Measurements from ENCODE around the gene KRT8. TPM values are rescaled to one million over a fixed set of nuclear protein-coding genes. Genes with fewer than 3 reads are reported as not detected.
A peak's percentile ranks its signal among the peaks of the same experiment; 100 is the strongest.

Gene KRT8
- total RNA-seq, 2 donors from 2014 or later: 1,663 to 1,920 TPM

DNA sequence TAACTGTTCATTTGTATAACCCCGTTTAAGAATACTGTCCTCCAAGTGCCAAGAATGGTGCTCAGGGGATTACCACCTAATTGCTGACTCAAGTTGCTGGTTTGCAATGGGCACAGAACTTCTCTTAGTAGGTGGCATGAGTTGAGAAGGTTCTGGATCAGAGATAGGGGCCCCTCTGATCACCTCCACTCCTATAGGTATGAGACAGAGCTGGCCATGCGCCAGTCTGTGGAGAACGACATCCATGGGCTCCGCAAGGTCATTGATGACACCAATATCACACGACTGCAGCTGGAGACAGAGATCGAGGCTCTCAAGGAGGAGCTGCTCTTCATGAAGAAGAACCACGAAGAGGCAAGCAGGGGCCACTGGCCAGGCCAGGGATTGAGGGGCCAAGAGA, 45.7 kb upstream of the KRT8 start:
- peak overlapping the region; percentile 100 for H3K4me3 Mint-ChIP-seq
- Histone ChIP-seq H3K27me3 (ENCODE audit: control insufficient read depth, insufficient read depth, low read length, poor library complexity, severe bottlenecking) (no peaks in the 10 kb centered on the region), H3K9me3 (ENCODE audit: control insufficient read depth, low read length) (no peaks in the 10 kb centered on the region), H3K27ac (ENCODE audit: low read depth, low read length) (no peak overlapping the region), H3K4me3 (ENCODE audit: low read length) (peak overlapping the region; percentile 95), H3K4me1 (ENCODE audit: control insufficient read depth, insufficient read depth, low read length) (peaks cover 15% of the 10 kb centered on the region), H3K9ac (ENCODE audit: extremely low read depth, low read length, poor library complexity, severe bottlenecking) (peak overlapping the region; percentile 96), H3K36me3 (ENCODE audit: control insufficient read depth, insufficient read depth, low read length) (peaks cover 37% of the 10 kb centered on the region)
- peaks cover 48% of the 10 kb centered on the region for H3K4me1 Mint-ChIP-seq
- peak; percentile 43 for DNase-seq
- peak overlapping the region; percentile 97 for H3K27ac Mint-ChIP-seq
- H3K27me3 Mint-ChIP-seq (ENCODE audit: insufficient read depth): no peaks in the 10 kb centered on the region
- WGBS, 2 experiments (ENCODE audit: insufficient coverage in 1 of 2, insufficient read length in 1 of 2): 82% methylated on average over 7 of the region's 7 CpGs
- H3K9me3 Mint-ChIP-seq: no peaks in the 10 kb centered on the region
- peaks cover 40% of the 10 kb centered on the region for H3K36me3 Mint-ChIP-seq (ENCODE audit: low read depth)
- TF ChIP-seq, protein P1, sequence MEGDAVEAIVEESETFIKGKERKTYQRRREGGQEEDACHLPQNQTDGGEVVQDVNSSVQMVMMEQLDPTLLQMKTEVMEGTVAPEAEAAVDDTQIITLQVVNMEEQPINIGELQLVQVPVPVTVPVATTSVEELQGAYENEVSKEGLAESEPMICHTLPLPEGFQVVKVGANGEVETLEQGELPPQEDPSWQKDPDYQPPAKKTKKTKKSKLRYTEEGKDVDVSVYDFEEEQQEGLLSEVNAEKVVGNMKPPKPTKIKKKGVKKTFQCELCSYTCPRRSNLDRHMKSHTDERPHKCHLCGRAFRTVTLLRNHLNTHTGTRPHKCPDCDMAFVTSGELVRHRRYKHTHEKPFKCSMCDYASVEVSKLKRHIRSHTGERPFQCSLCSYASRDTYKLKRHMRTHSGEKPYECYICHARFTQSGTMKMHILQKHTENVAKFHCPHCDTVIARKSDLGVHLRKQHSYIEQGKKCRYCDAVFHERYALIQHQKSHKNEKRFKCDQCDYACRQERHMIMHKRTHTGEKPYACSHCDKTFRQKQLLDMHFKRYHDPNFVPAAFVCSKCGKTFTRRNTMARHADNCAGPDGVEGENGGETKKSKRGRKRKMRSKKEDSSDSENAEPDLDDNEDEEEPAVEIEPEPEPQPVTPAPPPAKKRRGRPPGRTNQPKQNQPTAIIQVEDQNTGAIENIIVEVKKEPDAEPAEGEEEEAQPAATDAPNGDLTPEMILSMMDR (conservative IDR thresholded peaks at IDR 0.05): no peak

DNA sequence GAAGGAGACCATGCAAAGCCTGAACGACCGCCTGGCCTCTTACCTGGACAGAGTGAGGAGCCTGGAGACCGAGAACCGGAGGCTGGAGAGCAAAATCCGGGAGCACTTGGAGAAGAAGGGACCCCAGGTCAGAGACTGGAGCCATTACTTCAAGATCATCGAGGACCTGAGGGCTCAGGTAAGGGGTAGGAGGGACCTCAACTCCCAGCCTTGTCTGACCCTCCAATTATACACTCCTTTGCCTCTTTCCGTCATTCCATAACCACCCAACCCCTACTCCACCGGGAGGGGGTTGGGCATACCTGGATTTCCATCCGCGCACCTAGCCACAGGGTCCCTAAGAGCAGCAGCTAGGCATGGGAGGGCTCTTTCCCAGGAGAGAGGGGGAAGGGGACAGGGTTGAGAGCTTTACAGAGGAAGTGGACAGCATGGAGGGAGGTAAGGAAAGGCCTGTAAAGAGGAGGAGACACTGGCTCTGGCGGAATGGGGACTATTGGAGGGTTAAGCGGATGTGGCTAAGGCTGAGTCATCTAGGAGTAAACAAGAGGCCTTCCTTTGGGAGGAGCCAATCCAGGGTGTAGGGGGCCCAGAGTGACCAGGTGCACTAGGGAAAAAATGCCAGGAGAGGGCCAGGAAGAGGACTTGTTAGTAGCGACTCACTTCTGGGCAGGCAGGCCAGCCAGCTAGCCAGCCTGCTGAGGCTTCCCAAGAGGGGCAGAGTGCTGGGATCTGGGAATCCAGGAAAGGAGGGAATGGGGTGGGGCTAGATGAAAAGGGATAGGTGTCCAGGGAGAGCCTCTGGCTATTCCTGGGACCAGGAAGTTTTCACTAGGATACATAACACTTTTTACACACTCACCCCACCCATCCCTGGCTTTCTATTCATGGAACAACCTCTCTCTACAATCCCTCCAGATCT, 44.8 kb upstream of the KRT8 start:
- Mint-ChIP-seq H3K27me3 (ENCODE audit: insufficient read depth) (no peaks in the 10 kb centered on the region), H3K27ac (peak overlapping the region; percentile 97), H3K4me1 (peaks cover 56% of the 10 kb centered on the region), H3K36me3 (ENCODE audit: low read depth) (peaks cover 40% of the 10 kb centered on the region), H3K4me3 (peak overlapping the region; percentile 100), H3K9me3 (no peaks in the 10 kb centered on the region)
- Histone ChIP-seq H3K27ac (ENCODE audit: low read depth, low read length) (no peak overlapping the region), H3K4me1 (ENCODE audit: control insufficient read depth, insufficient read depth, low read length) (peaks cover 20% of the 10 kb centered on the region), H3K27me3 (ENCODE audit: control insufficient read depth, insufficient read depth, low read length, poor library complexity, severe bottlenecking) (no peaks in the 10 kb centered on the region), H3K36me3 (ENCODE audit: control insufficient read depth, insufficient read depth, low read length) (peaks cover 37% of the 10 kb centered on the region), H3K9me3 (ENCODE audit: control insufficient read depth, low read length) (no peaks in the 10 kb centered on the region), H3K4me3 (ENCODE audit: low read length) (peak overlapping the region; percentile 95), H3K9ac (ENCODE audit: extremely low read depth, low read length, poor library complexity, severe bottlenecking) (peak overlapping the region; percentile 96)
- TF ChIP-seq, protein P1 (conservative IDR thresholded peaks at IDR 0.05): peak; percentile 34
- 2 to 8% methylated on average over 9 to 13 of the region's 13 CpGs for WGBS, 2 experiments (ENCODE audit: insufficient coverage in 1 of 2, insufficient read length in 1 of 2)
- peak; percentile 92 for DNase-seq

DNA sequence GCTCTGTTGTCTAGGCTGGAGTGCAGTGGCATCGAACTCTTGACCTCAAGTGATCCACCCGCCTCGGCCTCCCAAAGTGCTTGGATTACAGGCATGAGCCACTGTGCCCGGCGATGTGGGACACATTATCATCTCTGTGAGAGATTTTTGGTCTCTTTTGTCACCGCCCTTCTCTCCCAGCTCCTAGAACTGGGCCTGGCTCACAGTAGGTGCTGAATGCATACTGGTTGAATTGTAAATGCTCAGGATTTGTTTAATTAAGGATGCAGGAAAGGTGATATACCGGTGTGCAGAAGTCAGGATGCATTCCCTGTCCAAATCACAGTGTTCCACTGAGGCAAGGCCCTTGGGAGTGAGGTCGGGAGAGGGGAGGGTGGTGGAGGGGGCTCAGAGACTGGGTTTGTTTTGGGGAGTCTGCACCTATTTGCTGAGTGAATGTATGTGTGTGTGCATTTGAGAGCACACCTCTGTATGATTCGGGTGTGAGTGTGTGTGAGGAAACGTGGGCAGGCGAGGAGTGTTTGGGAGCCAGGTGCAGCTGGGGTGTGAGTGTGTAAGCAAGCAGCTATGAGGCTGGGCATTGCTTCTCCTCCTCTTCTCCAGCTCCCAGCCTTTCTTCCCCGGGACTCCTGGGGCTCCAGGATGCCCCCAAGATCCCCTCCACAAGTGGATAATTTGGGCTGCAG, 43.0 kb upstream of the KRT8 start:
- Mint-ChIP-seq H3K4me3 (peak overlapping the region; percentile 100), H3K4me1 (peaks cover 74% of the 10 kb centered on the region), H3K9me3 (no peaks in the 10 kb centered on the region), H3K27me3 (ENCODE audit: insufficient read depth) (no peaks in the 10 kb centered on the region), H3K36me3 (ENCODE audit: low read depth) (peaks cover 35% of the 10 kb centered on the region), H3K27ac (peak overlapping the region; percentile 99)
- Histone ChIP-seq H3K9ac (ENCODE audit: extremely low read depth, low read length, poor library complexity, severe bottlenecking) (peak overlapping the region; percentile 96), H3K27me3 (ENCODE audit: control insufficient read depth, insufficient read depth, low read length, poor library complexity, severe bottlenecking) (no peaks in the 10 kb centered on the region), H3K36me3 (ENCODE audit: control insufficient read depth, insufficient read depth, low read length) (peaks cover 31% of the 10 kb centered on the region), H3K27ac (ENCODE audit: low read depth, low read length) (no peak overlapping the region), H3K4me1 (ENCODE audit: control insufficient read depth, insufficient read depth, low read length) (peaks cover 29% of the 10 kb centered on the region), H3K9me3 (ENCODE audit: control insufficient read depth, low read length) (no peaks in the 10 kb centered on the region), H3K4me3 (ENCODE audit: low read length) (peak overlapping the region; percentile 95)
- TF ChIP-seq, protein P1 (conservative IDR thresholded peaks at IDR 0.05): no peak
- 51 to 53% methylated on average over 6 to 12 of the region's 12 CpGs for WGBS, 2 experiments (ENCODE audit: insufficient coverage in 1 of 2, insufficient read length in 1 of 2)
- DNase-seq: peak; percentile 86

Measured in endodermal cell (in vitro differentiated cells).